Activated T-helper 2 cell treated with anti-CD3 and anti-CD28 coated beads, Interferon-gamma antibody, Interleukin-2, Interleukin-4, amounts not matched to agents 10 μg/mL and 5 μg/mL and 100 μg/mL, durations not matched to agents 14 hours and 24 hours and 36 hours (primary cell): ENCODE measurements around the gene KLK12. TPM values are rescaled to one million over a fixed set of nuclear protein-coding genes. Genes with fewer than 3 reads are reported as not detected.

Experiments used
- DNase-seq: peaks from one replicate; pipeline ENCODE4 v3.0.0; 2021; ENCODE audit warnings: low spot score
- H3K27ac Mint-ChIP-seq: one replicate; pipeline ENCODE4 v1.8.0; 2021; ENCODE audit warnings: mixed read lengths
- H3K27me3 Mint-ChIP-seq: one replicate; pipeline ENCODE4 v1.8.0; 2021; ENCODE audit warnings: low read depth, mixed read lengths
- H3K36me3 Mint-ChIP-seq: one replicate; pipeline ENCODE4 v1.8.0; 2021; ENCODE audit warnings: low read depth, mixed read lengths
- H3K4me1 Mint-ChIP-seq: one replicate; pipeline ENCODE4 v1.8.0; 2021; ENCODE audit warnings: low read depth, mixed read lengths
- H3K4me3 Mint-ChIP-seq: one replicate; pipeline ENCODE4 v1.8.0; 2021; ENCODE audit warnings: low read depth, mild to moderate bottlenecking, moderate library complexity, mixed read lengths
- H3K9me3 Mint-ChIP-seq: one replicate; pipeline ENCODE4 v1.8.0; 2021; ENCODE audit warnings: mixed read lengths
- intact Hi-C: fragments of 100-400 bp; cut with micrococcal nuclease; formaldehyde crosslinking; loops from one replicate; pipeline ENCODE4 v1.15.1; 2023
- total RNA-seq: library from RNA; stranded (reverse); gene quantifications from 2 replicates; pipeline ENCODE4 v1.2.3, GENCODE V29; 2022

The KLK12 gene
- total RNA-seq, 1 donor from 2014 or later: not detected

DNA sequence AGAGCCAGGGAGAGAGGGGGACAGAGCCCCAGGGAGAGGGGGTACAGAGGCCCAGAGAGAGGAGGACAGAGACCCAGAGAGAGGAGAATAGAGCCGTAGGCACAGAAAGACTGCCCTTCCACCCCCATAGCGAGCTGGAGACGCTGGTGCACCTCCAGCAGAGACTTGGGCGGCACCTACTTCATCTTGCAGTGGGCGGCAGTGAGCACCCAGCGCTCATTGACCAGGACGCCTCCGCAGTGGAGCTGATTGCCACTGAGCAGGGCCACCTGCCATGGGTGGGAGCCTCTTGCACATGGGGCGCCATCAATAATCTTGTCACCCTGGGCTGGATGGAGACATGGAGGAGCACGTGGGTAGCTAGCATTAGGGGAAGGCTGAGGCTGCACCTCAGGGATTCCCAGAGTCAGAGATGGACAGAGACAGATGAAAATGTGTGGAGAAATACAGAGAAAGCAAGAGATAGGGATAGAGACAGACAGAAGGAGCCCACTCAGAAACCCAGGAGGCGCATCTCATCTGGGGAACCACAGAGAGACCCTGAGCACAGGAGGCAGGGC, 53.1 kb downstream of the KLK12 start:
- Mint-ChIP-seq H3K9me3 (no peaks in the 10 kb centered on the region), H3K36me3 (no peaks in the 10 kb centered on the region), H3K27me3 (peaks cover 10% of the 10 kb centered on the region), H3K4me3 (no peak overlapping the region), H3K4me1 (no peaks in the 10 kb centered on the region), H3K27ac (no peak overlapping the region)
- no peak for DNase-seq
- intact Hi-C loops: no loop called here

DNA sequence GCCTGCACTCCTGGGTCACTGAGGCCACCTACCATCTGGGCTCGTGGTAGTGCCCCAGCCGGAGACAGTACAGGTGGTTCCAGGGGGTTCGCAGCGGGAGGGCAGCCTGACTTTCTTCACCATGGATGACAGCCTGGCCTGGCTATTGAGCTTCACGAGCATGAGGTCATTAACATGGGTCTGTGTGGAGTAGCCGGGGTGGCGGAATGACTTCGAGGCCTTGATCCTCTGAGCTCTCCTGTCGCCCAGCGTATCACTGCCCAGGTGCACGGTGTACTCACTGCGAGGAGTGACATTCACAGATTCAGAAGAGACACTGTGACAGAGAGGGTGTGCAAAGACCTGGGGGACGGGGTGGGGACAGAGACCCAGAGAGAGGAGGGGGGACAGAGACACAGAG, 54.6 kb downstream of the KLK12 start:
- Mint-ChIP-seq H3K4me1 (no peaks in the 10 kb centered on the region), H3K27ac (no peak overlapping the region), H3K9me3 (no peaks in the 10 kb centered on the region), H3K36me3 (no peaks in the 10 kb centered on the region), H3K4me3 (no peak overlapping the region), H3K27me3 (peaks cover 9% of the 10 kb centered on the region)
- no peak for DNase-seq
- intact Hi-C loops: no loop called here

DNA sequence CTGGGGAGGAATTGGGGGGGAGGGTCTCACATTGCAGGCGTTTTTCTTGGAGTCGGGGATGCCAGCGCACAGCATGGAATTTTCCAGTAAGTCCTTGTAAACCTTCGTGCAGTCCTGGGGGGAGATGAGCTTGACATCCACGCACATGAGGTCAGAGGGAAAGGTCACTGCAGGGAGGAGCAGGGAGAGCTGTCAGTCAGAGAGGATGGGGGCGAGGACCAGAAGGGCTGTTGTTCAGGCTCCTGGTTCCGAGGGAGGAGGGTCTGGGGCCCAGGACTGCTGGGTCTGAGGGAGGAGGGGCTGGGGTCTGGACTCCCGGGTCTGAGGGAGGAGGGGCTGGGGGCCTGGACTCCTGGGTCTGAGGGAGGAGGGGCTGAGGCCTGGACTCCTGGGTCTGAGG, 55.0 kb downstream of the KLK12 start:
- intact Hi-C loops: no loop called here
- H3K27ac Mint-ChIP-seq: no peak overlapping the region
- peaks cover 6% of the 10 kb centered on the region for H3K27me3 Mint-ChIP-seq
- H3K4me1 Mint-ChIP-seq: no peaks in the 10 kb centered on the region
- no peaks in the 10 kb centered on the region for H3K9me3 Mint-ChIP-seq
- H3K4me3 Mint-ChIP-seq: no peak overlapping the region
- DNase-seq: no peak
- no peaks in the 10 kb centered on the region for H3K36me3 Mint-ChIP-seq

Other genes starting within 250 kb of the KLK12 start
- not detected in 2 replicates for gene ACP4, start 244.6 kb downstream of the KLK12 start, total RNA-seq
- 3.0 and 3.5 TPM in 2 replicates for gene KLK1, start 211.2 kb downstream of the KLK12 start, total RNA-seq
- not detected in 2 replicates for gene KLK15, start 201.4 kb downstream of the KLK12 start, total RNA-seq
- gene KLK3, start 180.1 kb downstream of the KLK12 start, total RNA-seq: not detected in 2 replicates
- 0.44 TPM in 1 of 2 replicates, not detected in the other for gene KLK2, start 161.6 kb downstream of the KLK12 start, total RNA-seq
- gene KLK4, start 123.6 kb downstream of the KLK12 start, total RNA-seq: not detected in 2 replicates
- not detected in 2 replicates for gene KLK5, start 82.0 kb downstream of the KLK12 start, total RNA-seq
- not detected in 2 replicates for gene KLK6, start 65.4 kb downstream of the KLK12 start, total RNA-seq
- not detected in 2 replicates for gene KLK7, start 51.1 kb downstream of the KLK12 start, total RNA-seq
- gene KLK8, start 33.4 kb downstream of the KLK12 start, total RNA-seq: not detected in 2 replicates
- not detected in 2 replicates for gene KLK10, start 15.3 kb downstream of the KLK12 start, total RNA-seq
- gene KLK11, start 8.4 kb downstream of the KLK12 start, total RNA-seq: not detected in 2 replicates
- not detected in 2 replicates for gene KLK13, start 30.1 kb upstream of the KLK12 start, total RNA-seq
- 0.44 and 0.52 TPM in 2 replicates for gene KLK14, start 47.9 kb upstream of the KLK12 start, total RNA-seq
- 9.7 and 11.0 TPM in 2 replicates for gene CTU1, start 73.4 kb upstream of the KLK12 start, total RNA-seq
- gene SIGLEC9, start 89.9 kb upstream of the KLK12 start, total RNA-seq: 0.18 TPM in 1 of 2 replicates, not detected in the other
- gene SIGLEC7, start 107.3 kb upstream of the KLK12 start, total RNA-seq: not detected in 2 replicates
- gene CD33, start 190.1 kb upstream of the KLK12 start, total RNA-seq: 14.3 and 17.0 TPM in 2 replicates
- not detected in 2 replicates for gene SIGLECL1, start 216.1 kb upstream of the KLK12 start, total RNA-seq